OCI-LY3 (cell line): Measurements from ENCODE around the gene RGS19.

ENCODE experiments used
- CTCF ChIP-seq: fragments of 200-600, 300-600 bp; sonication (generic); IDR thresholded peaks from 2 replicates; pipeline ENCODE4 v1.5.1; 2014; ENCODE audit warnings: antibody characterized with exemption, low read length, low read depth
- EZH2phosphoT487 ChIP-seq: fragments of 200-600 bp; shearing (Covaris generic); IDR thresholded peaks from 2 replicates; pipeline ENCODE4 v1.6.1; 2018; ENCODE audit warnings: antibody characterized with exemption, mixed run types, low read depth

- TF ChIP-seq CTCF (no peak), EZH2phosphoT487 (no peak)
These were observed 20.8 kb downstream of the RGS19 start for GRCh38 chr20:64058536-64058935.
